GM23338 (cell line): ENCODE data around the gene TPST2. TPM values are rescaled to one million over a fixed set of nuclear protein-coding genes. Genes with fewer than 3 reads are reported as not detected.

Source experiments
- ATAC-seq: fragments of 200-7000 bp; cut with Tn5 transposase; 3 replicates; pipeline ENCODE4 v1.9.1; 2020
- DNase-seq: peaks from one replicate; pipeline ENCODE4 v3.0.0-alpha.2; 2015; ENCODE audit warnings: low spot score
- H2AFZ ChIP-seq: fragments of 200-600 bp; sonication (generic); 2 replicates; pipeline ENCODE4 v1.8.0; 2016; ENCODE audit warnings: antibody characterized with exemption, mild to moderate bottlenecking, moderate library complexity
- H3F3A ChIP-seq: fragments of 200-600 bp; sonication (generic); replicated peaks from 2 replicates; pipeline ENCODE4 v1.8.0; 2017; ENCODE audit warnings: antibody characterized with exemption, mixed run types, low read depth
- H3K27ac ChIP-seq: fragments of 200-600 bp; sonication (generic); 2 replicates; pipeline ENCODE4 v1.6.1; 2016; ENCODE audit warnings: low read depth
- H3K27me3 ChIP-seq: fragments of 200-600 bp; sonication (generic); 2 replicates; pipeline ENCODE4 v1.8.0; 2016; ENCODE audit warnings: mild to moderate bottlenecking, mixed run types, moderate library complexity; ENCODE audit not compliant: insufficient read depth
- H3K36me3 ChIP-seq: fragments of 200-600 bp; sonication (generic); 2 replicates; pipeline ENCODE4 v1.8.0; 2016; ENCODE audit warnings: mild to moderate bottlenecking; ENCODE audit not compliant: insufficient read depth
- H3K4me1 ChIP-seq: fragments of 200-600 bp; sonication (generic); 2 replicates; pipeline ENCODE4 v1.8.0; 2016; ENCODE audit warnings: mild to moderate bottlenecking, moderate library complexity; ENCODE audit not compliant: insufficient read depth
- H3K4me2 ChIP-seq: fragments of 200-600 bp; sonication (generic); 2 replicates; pipeline ENCODE4 v1.7.1; 2017; ENCODE audit warnings: mixed run types
- H3K4me3 ChIP-seq: fragments of 200-600 bp; sonication (generic); 2 replicates; pipeline ENCODE4 v1.6.1; 2016; ENCODE audit warnings: mixed run types
- H3K79me2 ChIP-seq: fragments of 200-600 bp; sonication (generic); replicated peaks from 2 replicates; pipeline ENCODE4 v1.8.0; 2017; ENCODE audit warnings: mild to moderate bottlenecking; ENCODE audit not compliant: insufficient read depth
- H3K9me2 ChIP-seq: fragments of 200-600 bp; sonication (generic); 2 replicates; pipeline ENCODE4 v1.8.0; 2017; ENCODE audit not compliant: insufficient read depth
- H4K20me1 ChIP-seq: fragments of 200-600 bp; sonication (generic); replicated peaks from 2 replicates; pipeline ENCODE4 v1.8.0; 2017; ENCODE audit warnings: mild to moderate bottlenecking; ENCODE audit not compliant: insufficient read depth
- H3K27ac Mint-ChIP-seq: 2 replicates; pipeline ENCODE4 v1.8.0; 2020; ENCODE audit warnings: inconsistent platforms, mild to moderate bottlenecking, moderate library complexity, mixed read lengths
- H3K27me3 Mint-ChIP-seq: 3 replicates; pipeline ENCODE4 v1.8.0; 2022; ENCODE audit warnings: low read depth, mild to moderate bottlenecking, moderate library complexity, mixed read lengths, inconsistent platforms; ENCODE audit not compliant: insufficient read depth, poor library complexity
- H3K36me3 Mint-ChIP-seq: 3 replicates; pipeline ENCODE4 v1.8.0; 2021; ENCODE audit warnings: low read depth, mild to moderate bottlenecking, inconsistent platforms, moderate library complexity, mixed read lengths
- H3K4me1 Mint-ChIP-seq: 3 replicates; pipeline ENCODE4 v1.8.0; 2020; ENCODE audit warnings: mild to moderate bottlenecking, inconsistent platforms, mixed read lengths
- H3K4me3 Mint-ChIP-seq: 3 replicates; pipeline ENCODE4 v1.8.0; 2021; ENCODE audit warnings: moderate library complexity, mild to moderate bottlenecking, inconsistent platforms, mixed read lengths
- H3K9me3 Mint-ChIP-seq: 3 replicates; pipeline ENCODE4 v1.8.0; 2020; ENCODE audit warnings: moderate library complexity, mild to moderate bottlenecking, inconsistent platforms, mixed read lengths
- EZH2 ChIP-seq: fragments of 200-600 bp; sonication (generic); IDR thresholded peaks from one replicate; pipeline ENCODE4 v1.8.0; 2017; ENCODE audit warnings: antibody characterized with exemption, mild to moderate bottlenecking, low read depth; ENCODE audit not compliant: unreplicated experiment
- EZH2phosphoT487 ChIP-seq: fragments of 200-600 bp; sonication (generic); IDR thresholded peaks from one replicate; pipeline ENCODE4 v1.8.1; 2018; ENCODE audit warnings: antibody characterized with exemption; ENCODE audit not compliant: unreplicated experiment
- JUNB ChIP-seq: IDR thresholded peaks from one replicate; pipeline ENCODE4 v1.6.1; 2016; ENCODE audit warnings: antibody characterized with exemption; ENCODE audit not compliant: unreplicated experiment
- POLR2AphosphoS5 ChIP-seq: IDR thresholded peaks from 2 replicates; pipeline ENCODE4 v1.6.1; 2016; ENCODE audit warnings: antibody characterized with exemption, low read depth
- STAT1 ChIP-seq: IDR thresholded peaks from one replicate; pipeline ENCODE4 v1.6.1; 2016; ENCODE audit warnings: antibody characterized with exemption; ENCODE audit not compliant: unreplicated experiment
- ZNF331 ChIP-seq: fragments of 250-450 bp; sonication (Bioruptor Pico); IDR thresholded peaks from 2 replicates; pipeline ENCODE4 v1.5.0; 2020; ENCODE audit warnings: low read depth, mild to moderate bottlenecking, moderate library complexity
- polyA plus RNA-seq: library from polyadenylated mRNA; unstranded; fragments of >200 nt; fragmentation: Nextera tagmentation; extraction: Ambion mirVana; gene quantifications from 2 replicates; pipeline ENCODE4 v1.2.1, GENCODE V29; 2016
- total RNA-seq: library from RNA; depleted of rRNA; stranded (reverse); fragments of >200 nt; shearing (Covaris generic); gene quantifications from 2 replicates; pipeline ENCODE4 v1.2.3, GENCODE V29; 2014
- TF ChIP-seq, protein P1 (sequence below), 2 experiments: fragments of 200-600 bp in 1 of 2; sonication (generic) in 1 of 2; conservative IDR thresholded peaks; 2 replicates each; pipeline versions ENCODE4 v1.5.1 to v1.6.1; 2016 to 2017; ENCODE audit warnings: antibody characterized with exemption in 2 of 2, low read depth in 2 of 2, mild to moderate bottlenecking in 2 of 2, moderate library complexity in 1 of 2
- TF ChIP-seq, protein P2 (sequence below): IDR thresholded peaks from one replicate; pipeline ENCODE4 v1.6.1; 2018; ENCODE audit warnings: antibody characterized with exemption; ENCODE audit not compliant: unreplicated experiment
- TF ChIP-seq, protein P3 (sequence below): fragments of 250-450 bp; sonication (Bioruptor Pico); IDR thresholded peaks from 2 replicates; pipeline ENCODE4 v1.5.0; 2020; ENCODE audit warnings: mild to moderate bottlenecking, moderate library complexity
- TF ChIP-seq, protein P4 (sequence below): IDR thresholded peaks from 2 replicates; pipeline ENCODE4 v1.6.1; 2016; ENCODE audit warnings: antibody characterized with exemption

The TPST2 gene
- total and polyA plus RNA-seq, 2 experiments from 2014 or later, result 37.9 to 127 TPM

DNA sequence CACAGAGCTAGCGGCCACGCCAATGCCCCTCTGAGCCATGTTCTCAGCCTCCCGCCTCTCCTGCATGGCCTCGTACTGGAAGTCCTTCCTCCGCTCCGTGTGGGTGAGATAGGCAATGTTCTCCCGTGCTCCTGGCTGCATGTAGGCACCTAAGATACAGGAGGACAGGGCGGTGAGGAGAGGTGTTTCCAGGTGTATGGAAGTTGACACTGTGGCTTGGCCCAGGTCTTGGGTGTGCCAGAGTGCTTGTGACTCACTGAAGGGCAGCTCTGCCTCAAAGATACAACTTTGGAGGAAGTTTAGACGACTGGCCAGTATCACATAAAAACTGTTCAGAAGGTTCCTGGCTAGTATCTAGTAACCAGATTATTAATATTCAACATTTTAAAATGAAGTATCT is 97.7 kb downstream of the TPST2 start:
- H3K79me2 ChIP-seq, result no peaks in the 10 kb centered on the region
- peaks cover 1% of the 10 kb centered on the region for H3K27me3 Mint-ChIP-seq
- H3K4me1 ChIP-seq, result no peaks in the 10 kb centered on the region
- peaks cover 2% of the 10 kb centered on the region for H4K20me1 ChIP-seq
- no peaks in the 10 kb centered on the region for H3K4me1 Mint-ChIP-seq
- peaks cover 82% of the 10 kb centered on the region for H3K36me3 Mint-ChIP-seq
- H3F3A ChIP-seq, result peaks cover 47% of the 10 kb centered on the region
- H3K9me2 ChIP-seq, result no peaks in the 10 kb centered on the region
- TF ChIP-seq, protein P1, sequence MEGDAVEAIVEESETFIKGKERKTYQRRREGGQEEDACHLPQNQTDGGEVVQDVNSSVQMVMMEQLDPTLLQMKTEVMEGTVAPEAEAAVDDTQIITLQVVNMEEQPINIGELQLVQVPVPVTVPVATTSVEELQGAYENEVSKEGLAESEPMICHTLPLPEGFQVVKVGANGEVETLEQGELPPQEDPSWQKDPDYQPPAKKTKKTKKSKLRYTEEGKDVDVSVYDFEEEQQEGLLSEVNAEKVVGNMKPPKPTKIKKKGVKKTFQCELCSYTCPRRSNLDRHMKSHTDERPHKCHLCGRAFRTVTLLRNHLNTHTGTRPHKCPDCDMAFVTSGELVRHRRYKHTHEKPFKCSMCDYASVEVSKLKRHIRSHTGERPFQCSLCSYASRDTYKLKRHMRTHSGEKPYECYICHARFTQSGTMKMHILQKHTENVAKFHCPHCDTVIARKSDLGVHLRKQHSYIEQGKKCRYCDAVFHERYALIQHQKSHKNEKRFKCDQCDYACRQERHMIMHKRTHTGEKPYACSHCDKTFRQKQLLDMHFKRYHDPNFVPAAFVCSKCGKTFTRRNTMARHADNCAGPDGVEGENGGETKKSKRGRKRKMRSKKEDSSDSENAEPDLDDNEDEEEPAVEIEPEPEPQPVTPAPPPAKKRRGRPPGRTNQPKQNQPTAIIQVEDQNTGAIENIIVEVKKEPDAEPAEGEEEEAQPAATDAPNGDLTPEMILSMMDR (conservative IDR thresholded peaks at IDR 0.05; ENCODE audit: low read depth in 2 of 2), result no peak
- TF ChIP-seq, protein P2, sequence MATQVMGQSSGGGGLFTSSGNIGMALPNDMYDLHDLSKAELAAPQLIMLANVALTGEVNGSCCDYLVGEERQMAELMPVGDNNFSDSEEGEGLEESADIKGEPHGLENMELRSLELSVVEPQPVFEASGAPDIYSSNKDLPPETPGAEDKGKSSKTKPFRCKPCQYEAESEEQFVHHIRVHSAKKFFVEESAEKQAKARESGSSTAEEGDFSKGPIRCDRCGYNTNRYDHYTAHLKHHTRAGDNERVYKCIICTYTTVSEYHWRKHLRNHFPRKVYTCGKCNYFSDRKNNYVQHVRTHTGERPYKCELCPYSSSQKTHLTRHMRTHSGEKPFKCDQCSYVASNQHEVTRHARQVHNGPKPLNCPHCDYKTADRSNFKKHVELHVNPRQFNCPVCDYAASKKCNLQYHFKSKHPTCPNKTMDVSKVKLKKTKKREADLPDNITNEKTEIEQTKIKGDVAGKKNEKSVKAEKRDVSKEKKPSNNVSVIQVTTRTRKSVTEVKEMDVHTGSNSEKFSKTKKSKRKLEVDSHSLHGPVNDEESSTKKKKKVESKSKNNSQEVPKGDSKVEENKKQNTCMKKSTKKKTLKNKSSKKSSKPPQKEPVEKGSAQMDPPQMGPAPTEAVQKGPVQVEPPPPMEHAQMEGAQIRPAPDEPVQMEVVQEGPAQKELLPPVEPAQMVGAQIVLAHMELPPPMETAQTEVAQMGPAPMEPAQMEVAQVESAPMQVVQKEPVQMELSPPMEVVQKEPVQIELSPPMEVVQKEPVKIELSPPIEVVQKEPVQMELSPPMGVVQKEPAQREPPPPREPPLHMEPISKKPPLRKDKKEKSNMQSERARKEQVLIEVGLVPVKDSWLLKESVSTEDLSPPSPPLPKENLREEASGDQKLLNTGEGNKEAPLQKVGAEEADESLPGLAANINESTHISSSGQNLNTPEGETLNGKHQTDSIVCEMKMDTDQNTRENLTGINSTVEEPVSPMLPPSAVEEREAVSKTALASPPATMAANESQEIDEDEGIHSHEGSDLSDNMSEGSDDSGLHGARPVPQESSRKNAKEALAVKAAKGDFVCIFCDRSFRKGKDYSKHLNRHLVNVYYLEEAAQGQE, result no peak
- no peak for TF ChIP-seq POLR2AphosphoS5
- TF ChIP-seq, protein P3, sequence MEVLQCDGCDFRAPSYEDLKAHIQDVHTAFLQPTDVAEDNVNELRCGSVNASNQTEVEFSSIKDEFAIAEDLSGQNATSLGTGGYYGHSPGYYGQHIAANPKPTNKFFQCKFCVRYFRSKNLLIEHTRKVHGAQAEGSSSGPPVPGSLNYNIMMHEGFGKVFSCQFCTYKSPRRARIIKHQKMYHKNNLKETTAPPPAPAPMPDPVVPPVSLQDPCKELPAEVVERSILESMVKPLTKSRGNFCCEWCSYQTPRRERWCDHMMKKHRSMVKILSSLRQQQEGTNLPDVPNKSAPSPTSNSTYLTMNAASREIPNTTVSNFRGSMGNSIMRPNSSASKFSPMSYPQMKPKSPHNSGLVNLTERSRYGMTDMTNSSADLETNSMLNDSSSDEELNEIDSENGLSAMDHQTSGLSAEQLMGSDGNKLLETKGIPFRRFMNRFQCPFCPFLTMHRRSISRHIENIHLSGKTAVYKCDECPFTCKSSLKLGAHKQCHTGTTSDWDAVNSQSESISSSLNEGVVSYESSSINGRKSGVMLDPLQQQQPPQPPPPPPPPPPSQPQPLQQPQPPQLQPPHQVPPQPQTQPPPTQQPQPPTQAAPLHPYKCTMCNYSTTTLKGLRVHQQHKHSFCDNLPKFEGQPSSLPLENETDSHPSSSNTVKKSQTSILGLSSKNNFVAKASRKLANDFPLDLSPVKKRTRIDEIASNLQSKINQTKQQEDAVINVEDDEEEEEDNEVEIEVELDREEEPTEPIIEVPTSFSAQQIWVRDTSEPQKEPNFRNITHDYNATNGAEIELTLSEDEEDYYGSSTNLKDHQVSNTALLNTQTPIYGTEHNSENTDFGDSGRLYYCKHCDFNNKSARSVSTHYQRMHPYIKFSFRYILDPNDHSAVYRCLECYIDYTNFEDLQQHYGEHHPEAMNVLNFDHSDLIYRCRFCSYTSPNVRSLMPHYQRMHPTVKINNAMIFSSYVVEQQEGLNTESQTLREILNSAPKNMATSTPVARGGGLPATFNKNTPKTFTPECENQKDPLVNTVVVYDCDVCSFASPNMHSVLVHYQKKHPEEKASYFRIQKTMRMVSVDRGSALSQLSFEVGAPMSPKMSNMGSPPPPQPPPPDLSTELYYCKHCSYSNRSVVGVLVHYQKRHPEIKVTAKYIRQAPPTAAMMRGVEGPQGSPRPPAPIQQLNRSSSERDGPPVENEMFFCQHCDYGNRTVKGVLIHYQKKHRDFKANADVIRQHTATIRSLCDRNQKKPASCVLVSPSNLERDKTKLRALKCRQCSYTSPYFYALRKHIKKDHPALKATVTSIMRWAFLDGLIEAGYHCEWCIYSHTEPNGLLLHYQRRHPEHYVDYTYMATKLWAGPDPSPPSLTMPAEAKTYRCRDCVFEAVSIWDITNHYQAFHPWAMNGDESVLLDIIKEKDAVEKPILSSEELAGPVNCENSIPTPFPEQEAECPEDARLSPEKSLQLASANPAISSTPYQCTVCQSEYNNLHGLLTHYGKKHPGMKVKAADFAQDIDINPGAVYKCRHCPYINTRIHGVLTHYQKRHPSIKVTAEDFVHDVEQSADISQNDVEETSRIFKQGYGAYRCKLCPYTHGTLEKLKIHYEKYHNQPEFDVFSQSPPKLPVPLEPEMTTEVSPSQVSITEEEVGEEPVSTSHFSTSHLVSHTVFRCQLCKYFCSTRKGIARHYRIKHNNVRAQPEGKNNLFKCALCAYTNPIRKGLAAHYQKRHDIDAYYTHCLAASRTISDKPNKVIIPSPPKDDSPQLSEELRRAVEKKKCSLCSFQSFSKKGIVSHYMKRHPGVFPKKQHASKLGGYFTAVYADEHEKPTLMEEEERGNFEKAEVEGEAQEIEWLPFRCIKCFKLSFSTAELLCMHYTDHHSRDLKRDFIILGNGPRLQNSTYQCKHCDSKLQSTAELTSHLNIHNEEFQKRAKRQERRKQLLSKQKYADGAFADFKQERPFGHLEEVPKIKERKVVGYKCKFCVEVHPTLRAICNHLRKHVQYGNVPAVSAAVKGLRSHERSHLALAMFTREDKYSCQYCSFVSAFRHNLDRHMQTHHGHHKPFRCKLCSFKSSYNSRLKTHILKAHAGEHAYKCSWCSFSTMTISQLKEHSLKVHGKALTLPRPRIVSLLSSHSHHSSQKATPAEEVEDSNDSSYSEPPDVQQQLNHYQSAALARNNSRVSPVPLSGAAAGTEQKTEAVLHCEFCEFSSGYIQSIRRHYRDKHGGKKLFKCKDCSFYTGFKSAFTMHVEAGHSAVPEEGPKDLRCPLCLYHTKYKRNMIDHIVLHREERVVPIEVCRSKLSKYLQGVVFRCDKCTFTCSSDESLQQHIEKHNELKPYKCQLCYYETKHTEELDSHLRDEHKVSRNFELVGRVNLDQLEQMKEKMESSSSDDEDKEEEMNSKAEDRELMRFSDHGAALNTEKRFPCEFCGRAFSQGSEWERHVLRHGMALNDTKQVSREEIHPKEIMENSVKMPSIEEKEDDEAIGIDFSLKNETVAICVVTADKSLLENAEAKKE (CRISPR knock-in tag), result no peak
- TF ChIP-seq EZH2, result no peak
- TF ChIP-seq JUNB, result no peak
- TF ChIP-seq, protein P4, sequence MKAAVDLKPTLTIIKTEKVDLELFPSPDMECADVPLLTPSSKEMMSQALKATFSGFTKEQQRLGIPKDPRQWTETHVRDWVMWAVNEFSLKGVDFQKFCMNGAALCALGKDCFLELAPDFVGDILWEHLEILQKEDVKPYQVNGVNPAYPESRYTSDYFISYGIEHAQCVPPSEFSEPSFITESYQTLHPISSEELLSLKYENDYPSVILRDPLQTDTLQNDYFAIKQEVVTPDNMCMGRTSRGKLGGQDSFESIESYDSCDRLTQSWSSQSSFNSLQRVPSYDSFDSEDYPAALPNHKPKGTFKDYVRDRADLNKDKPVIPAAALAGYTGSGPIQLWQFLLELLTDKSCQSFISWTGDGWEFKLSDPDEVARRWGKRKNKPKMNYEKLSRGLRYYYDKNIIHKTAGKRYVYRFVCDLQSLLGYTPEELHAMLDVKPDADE, result no peak
- no peak for TF ChIP-seq ZNF331 (CRISPR knock-in tag)
- TF ChIP-seq EZH2phosphoT487, result no peak
- TF ChIP-seq STAT1, result no peak
- ATAC-seq, result no peak
- no peak for DNase-seq
- H3K9me3 Mint-ChIP-seq, result no peaks in the 10 kb centered on the region
- H3K27ac ChIP-seq, result no peak overlapping the region
- no peak overlapping the region for H3K4me3 Mint-ChIP-seq
- H3K4me3 ChIP-seq, result no peak overlapping the region
- H3K4me2 ChIP-seq, result no peak overlapping the region
- H2AFZ ChIP-seq, result no peak overlapping the region
- peaks cover 67% of the 10 kb centered on the region for H3K36me3 ChIP-seq
- no peaks in the 10 kb centered on the region for H3K27me3 ChIP-seq
- no peak overlapping the region for H3K27ac Mint-ChIP-seq
